Neutrophil (primary cell): ENCODE measurements around the gene CHAMP1.

Experiments used
- H3K27ac ChIP-seq: fragments of 200-600 bp; sonication (generic); 2 replicates; pipeline ENCODE4 v1.5.1; 2016; ENCODE audit warnings: mild to moderate bottlenecking, moderate library complexity
- H3K27me3 ChIP-seq: fragments of 200-600 bp; sonication (generic); 2 replicates; pipeline ENCODE4 v1.6.0; 2016; ENCODE audit warnings: mild to moderate bottlenecking
- H3K36me3 ChIP-seq: fragments of 200-600 bp; sonication (generic); 2 replicates; pipeline ENCODE4 v1.5.1; 2017
- H3K4me1 ChIP-seq, 2 experiments: fragments of 200-600 bp in 1 of 2; sonication (generic) in 1 of 2; 1 replicate in 1 of 2; 2 replicates in 1 of 2; pipeline versions ENCODE4 v1.5.1 to v1.6.1; 2013 to 2016; ENCODE audit warnings: low read depth in 1 of 2, low read length in 1 of 2, mild to moderate bottlenecking in 1 of 2, moderate library complexity in 1 of 2; ENCODE audit not compliant: control insufficient read depth in 1 of 2, insufficient read depth in 1 of 2
- H3K4me3 ChIP-seq, 2 experiments: fragments of 200-600 bp in 1 of 2; sonication (generic) in 1 of 2; 1 replicate in 1 of 2; 2 replicates in 1 of 2; pipeline ENCODE4 v1.5.1; 2013 to 2016; ENCODE audit warnings: low read depth in 1 of 2, low read length in 1 of 2, mild to moderate bottlenecking in 1 of 2, moderate library complexity in 1 of 2
- H3K9me3 ChIP-seq: fragments of 200-600 bp; sonication (generic); 2 replicates; pipeline ENCODE4 v1.5.1; 2016
- TF ChIP-seq, protein P1 (sequence below): fragments of 200-600 bp; sonication (generic); IDR thresholded peaks from 2 replicates; pipeline ENCODE4 v1.5.1; 2016; ENCODE audit warnings: antibody characterized with exemption

The CHAMP1 gene

DNA sequence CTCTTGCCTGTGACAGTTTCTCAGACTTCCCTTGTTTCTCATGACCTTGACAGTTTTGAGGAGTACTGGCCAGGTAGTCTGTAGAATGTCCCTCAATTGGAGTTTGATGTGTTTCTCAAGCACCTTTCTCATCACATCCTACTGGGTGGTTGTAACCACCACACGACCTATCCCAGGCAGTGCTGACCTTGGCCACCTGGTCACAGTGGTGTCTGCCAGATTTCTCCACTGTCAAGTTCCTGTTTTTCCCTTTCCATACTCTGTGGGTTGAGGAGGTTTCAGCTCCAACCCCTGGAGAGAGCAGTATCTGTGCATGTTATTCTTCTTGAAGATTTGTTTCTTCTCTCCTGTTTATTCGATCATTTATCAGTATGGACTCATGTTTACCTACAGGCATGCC is 41.3 kb upstream of the CHAMP1 start:
- no peak overlapping the region for H3K27ac ChIP-seq
- TF ChIP-seq, protein P1, sequence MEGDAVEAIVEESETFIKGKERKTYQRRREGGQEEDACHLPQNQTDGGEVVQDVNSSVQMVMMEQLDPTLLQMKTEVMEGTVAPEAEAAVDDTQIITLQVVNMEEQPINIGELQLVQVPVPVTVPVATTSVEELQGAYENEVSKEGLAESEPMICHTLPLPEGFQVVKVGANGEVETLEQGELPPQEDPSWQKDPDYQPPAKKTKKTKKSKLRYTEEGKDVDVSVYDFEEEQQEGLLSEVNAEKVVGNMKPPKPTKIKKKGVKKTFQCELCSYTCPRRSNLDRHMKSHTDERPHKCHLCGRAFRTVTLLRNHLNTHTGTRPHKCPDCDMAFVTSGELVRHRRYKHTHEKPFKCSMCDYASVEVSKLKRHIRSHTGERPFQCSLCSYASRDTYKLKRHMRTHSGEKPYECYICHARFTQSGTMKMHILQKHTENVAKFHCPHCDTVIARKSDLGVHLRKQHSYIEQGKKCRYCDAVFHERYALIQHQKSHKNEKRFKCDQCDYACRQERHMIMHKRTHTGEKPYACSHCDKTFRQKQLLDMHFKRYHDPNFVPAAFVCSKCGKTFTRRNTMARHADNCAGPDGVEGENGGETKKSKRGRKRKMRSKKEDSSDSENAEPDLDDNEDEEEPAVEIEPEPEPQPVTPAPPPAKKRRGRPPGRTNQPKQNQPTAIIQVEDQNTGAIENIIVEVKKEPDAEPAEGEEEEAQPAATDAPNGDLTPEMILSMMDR = no peak
- H3K4me3 ChIP-seq = no peak overlapping the region
- no peaks in the 10 kb centered on the region for H3K27me3 ChIP-seq
- H3K36me3 ChIP-seq = peaks cover 56% of the 10 kb centered on the region
- no peaks in the 10 kb centered on the region for H3K9me3 ChIP-seq
- no peaks in the 10 kb centered on the region for H3K4me1 ChIP-seq

DNA sequence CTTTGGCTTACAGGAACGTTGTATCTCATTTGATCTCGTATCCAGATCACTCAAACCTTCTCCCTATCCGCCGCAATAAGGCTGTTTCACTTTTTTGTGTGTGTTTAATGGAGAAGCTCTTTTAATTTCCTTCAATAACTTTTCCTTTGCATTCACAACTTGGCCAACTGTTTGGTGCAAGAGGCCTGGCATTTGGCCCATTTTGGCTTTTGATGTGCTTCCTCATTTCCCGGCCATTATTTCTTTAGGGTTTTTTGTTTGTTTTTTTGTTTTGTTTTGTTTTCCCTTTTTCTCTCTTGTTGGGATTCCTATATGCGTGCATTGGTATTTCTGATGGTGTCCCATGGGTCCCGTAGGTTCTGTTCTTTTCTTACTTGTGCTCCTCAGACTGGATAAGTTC is 39.0 kb upstream of the CHAMP1 start:
- Histone ChIP-seq H3K9me3 (no peaks in the 10 kb centered on the region), H3K27ac (no peak overlapping the region), H3K4me1 (no peaks in the 10 kb centered on the region), H3K36me3 (peaks cover 33% of the 10 kb centered on the region), H3K4me3 (no peak overlapping the region), H3K27me3 (no peaks in the 10 kb centered on the region)
- TF ChIP-seq, protein P1 = no peak

DNA sequence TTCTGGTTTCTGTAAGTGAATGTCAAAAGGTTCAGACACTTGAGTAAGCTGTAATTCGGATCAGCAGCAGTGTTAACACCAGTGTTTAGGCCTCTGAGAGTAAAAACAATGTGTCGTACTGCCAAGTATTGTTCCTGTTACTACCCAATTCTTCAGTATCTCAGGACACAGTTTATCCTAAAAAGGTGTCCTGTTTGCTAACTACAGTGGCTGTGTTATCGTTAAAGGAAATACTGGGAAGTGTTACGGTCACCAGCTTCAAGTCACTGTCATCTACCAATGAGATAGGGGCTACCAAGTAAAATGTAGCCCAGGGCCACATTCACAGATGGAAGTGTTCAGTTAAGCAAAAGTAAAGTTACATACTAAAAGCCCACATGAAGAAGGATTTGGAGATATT is 35.2 kb upstream of the CHAMP1 start:
- Histone ChIP-seq H3K9me3 (no peaks in the 10 kb centered on the region), H3K4me3 (no peak overlapping the region), H3K4me1 (peaks cover 17% of the 10 kb centered on the region in 2 experiments), H3K36me3 (peaks cover 11% of the 10 kb centered on the region), H3K27me3 (no peaks in the 10 kb centered on the region), H3K27ac (no peak overlapping the region)
- TF ChIP-seq, protein P1 = no peak

DNA sequence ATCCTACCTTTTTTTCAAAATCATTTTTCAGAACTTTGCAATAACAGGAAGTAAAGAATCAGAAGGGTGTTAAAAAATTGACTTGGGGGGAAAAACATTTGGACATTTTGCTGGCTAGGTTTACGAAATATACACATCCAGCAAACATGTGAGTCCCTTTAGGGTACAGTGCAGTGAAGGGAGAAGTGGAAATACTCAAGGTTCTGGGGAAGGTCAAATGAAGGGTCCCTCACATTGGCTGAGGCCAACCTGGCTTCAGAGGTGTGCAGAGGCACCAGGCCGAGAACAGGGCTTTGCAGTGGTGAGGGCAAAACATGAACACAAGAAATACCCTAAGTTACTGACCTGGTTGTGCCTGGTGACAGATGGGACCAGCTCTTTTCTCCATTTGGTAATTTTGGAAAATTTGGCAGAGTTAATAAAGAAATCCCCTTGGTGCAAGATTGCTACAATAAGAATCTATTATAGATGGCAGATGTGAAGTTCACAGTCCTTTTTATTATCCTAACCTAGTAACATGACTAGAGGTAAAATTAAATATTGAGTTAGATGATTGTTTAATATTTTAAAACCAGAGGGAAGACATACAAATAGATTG is 34.4 kb upstream of the CHAMP1 start:
- Histone ChIP-seq H3K4me3 (no peak overlapping the region), H3K4me1 (peaks cover 17% of the 10 kb centered on the region in 2 experiments), H3K27me3 (no peaks in the 10 kb centered on the region), H3K9me3 (no peaks in the 10 kb centered on the region), H3K36me3 (peaks cover 6% of the 10 kb centered on the region), H3K27ac (no peak overlapping the region)
- TF ChIP-seq, protein P1 = no peak

DNA sequence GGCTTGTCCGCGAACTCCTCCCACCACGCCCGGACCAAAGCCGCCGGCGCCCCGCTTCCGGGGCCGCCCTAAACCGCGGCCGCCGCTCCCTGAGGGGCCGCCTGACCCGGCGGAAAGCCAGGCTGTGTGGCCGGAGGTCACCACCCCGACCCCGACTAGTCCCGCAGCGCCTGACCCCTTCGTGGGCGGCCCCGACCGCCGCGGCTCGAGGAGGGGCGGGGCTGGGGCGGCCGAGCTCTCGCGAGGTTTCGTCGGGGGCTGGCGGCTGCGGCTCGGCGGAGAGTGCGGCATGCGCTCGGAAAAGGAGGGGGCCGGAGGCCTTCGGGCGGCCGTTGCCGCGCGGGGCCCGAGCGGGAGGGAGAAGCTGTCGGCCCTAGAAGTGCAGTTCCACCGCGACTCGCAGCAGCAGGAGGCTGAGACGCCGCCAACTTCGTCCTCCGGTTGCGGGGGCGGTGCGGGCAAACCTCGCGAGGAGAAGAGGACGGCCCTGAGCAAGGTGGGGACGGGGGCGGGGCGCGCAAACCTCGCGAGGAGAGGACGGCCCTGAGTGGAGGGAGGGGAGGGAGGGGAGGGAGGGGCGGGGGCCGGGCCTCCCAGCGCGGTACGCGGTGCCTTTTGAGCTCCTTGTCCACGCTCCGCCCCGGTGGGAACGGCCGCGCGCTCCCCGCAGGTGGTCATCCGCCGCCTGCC is 32.8 kb upstream of the CHAMP1 start, which contains the start of gene UPF3A:
Gene UPF3A, plus strand, starts transcription at position 251 of the 690 bp plus-strand sequence. Its CDS starts 39 bp downstream, at position 290.
- H3K27me3 ChIP-seq = no peaks in the 10 kb centered on the region
- peaks cover 17% of the 10 kb centered on the region in 2 experiments for H3K4me1 ChIP-seq
- H3K27ac ChIP-seq = peak within 1 kb of the TSS; percentile 96
- H3K4me3 ChIP-seq = peak within 1 kb of the TSS; percentile 84 to 85
- no peaks in the 10 kb centered on the region for H3K9me3 ChIP-seq
- TF ChIP-seq, protein P1 = peak; percentile 22
- H3K36me3 ChIP-seq = peaks cover 6% of the 10 kb centered on the region
